Retinal pigment epithelial cell (primary cell): ENCODE results near the gene DNAH17.

Experiments
- DNase-seq: peaks from one replicate; pipeline ENCODE4 v3.0.0-alpha.2; 2010; ENCODE audit warnings: low read depth
- H3K4me3 ChIP-seq: 2 replicates; pipeline ENCODE4 v1.5.1; 2011; ENCODE audit warnings: mild to moderate bottlenecking, low read length, control low read depth, moderate library complexity
- TF ChIP-seq, protein P1 (sequence below): conservative IDR thresholded peaks from 2 replicates; pipeline ENCODE4 v1.5.1; 2011; ENCODE audit warnings: low read depth, low read length, control low read depth, inconsistent platforms

DNAH17 gene

DNA sequence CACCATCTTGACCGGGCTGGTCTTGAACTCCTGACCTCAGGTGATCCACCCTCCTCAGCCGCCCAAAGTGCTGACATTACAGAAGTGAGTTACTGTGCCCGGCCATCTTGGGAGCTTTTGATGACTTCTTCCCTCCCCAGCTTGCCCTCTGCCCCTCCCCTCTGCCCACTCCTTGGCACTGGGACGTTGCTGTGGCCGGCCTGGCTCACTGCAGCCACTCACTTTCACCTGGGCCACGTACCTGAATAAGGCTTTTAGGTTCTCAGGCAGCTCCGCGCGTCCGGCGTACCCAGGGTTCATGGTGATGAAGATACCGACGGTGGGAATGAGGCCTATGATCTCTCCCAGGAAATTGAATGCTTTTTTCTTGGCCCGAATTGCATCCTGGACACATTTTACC is 81.6 kb downstream of the DNAH17 start:
- TF ChIP-seq, protein P1, sequence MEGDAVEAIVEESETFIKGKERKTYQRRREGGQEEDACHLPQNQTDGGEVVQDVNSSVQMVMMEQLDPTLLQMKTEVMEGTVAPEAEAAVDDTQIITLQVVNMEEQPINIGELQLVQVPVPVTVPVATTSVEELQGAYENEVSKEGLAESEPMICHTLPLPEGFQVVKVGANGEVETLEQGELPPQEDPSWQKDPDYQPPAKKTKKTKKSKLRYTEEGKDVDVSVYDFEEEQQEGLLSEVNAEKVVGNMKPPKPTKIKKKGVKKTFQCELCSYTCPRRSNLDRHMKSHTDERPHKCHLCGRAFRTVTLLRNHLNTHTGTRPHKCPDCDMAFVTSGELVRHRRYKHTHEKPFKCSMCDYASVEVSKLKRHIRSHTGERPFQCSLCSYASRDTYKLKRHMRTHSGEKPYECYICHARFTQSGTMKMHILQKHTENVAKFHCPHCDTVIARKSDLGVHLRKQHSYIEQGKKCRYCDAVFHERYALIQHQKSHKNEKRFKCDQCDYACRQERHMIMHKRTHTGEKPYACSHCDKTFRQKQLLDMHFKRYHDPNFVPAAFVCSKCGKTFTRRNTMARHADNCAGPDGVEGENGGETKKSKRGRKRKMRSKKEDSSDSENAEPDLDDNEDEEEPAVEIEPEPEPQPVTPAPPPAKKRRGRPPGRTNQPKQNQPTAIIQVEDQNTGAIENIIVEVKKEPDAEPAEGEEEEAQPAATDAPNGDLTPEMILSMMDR: no peak
- no peak overlapping the region for H3K4me3 ChIP-seq
- DNase-seq: no peak

DNA sequence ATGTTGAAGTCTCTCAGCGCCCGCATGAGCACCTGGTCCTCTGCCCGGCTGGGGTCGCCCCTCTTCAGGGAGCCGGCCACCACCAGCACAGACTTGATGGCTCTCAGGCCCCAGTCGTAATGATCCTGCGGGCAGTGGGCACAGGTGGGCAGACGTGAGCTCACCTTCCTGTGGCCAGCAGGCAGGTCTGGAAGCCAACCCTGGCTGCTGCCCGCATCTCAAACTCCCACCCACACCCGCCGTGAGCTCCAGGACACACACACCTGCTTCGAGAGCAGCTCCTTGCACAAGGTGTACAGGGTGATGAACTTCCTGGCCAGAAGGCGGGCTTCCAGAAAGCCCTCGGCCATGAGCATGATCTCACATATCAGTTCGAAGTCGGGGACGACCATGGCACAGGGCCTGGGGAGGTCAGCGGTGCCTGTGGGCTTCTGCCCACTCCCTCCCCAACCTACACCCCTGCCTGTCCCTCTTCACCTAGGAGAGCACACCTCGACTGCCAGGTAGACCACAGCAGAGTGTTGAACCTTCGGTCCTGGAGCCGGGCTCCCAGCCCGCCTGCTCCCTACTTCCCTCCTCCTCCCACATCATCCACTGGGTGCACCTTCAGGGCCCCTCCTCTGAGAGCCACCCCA is 82.4 kb downstream of the DNAH17 start:
- no peak overlapping the region for H3K4me3 ChIP-seq
- no peak for DNase-seq
- TF ChIP-seq, protein P1: no peak

DNA sequence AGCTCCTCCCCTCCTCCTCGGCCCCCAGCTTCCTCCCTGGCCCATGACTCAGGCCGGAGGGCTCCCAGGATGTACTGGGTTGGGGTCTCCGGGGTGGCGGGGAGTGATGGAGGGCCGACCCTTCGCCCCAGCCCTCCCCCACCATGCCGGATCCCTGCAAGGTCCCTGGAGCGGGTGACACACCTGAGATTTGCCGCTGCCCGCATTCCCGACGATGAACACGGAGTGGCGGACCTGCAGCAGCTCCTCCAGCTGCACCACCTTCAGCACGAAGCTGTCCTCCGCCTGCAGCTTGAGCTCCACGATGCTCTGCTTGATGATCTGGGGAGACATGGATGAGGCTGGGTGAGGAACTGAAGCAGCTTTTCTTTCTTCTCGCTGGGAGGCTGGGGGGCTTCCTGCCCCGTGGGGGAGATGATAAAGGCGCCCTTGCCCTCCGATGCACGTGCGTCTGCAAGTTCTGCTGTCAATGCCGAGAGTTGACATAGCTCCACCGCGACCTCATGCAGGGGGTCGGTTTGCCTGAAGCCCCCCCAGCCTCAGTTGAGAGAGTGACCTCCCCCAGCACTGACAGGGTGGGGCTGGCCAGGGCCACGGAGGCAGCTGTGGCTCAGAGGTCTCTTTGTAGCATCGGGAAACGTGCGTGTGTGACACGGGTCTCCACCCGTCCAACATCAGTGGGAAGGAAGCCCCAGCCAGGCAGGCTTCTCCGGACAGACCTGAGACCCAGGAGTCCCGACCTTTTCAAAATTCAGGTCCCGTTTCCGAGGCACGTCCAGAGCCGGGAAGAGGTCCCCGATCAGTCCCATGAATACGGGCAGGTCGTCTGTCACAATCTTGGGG is 83.1 kb downstream of the DNAH17 start:
- no peak overlapping the region for H3K4me3 ChIP-seq
- DNase-seq: no peak
- TF ChIP-seq, protein P1: no peak

DNA sequence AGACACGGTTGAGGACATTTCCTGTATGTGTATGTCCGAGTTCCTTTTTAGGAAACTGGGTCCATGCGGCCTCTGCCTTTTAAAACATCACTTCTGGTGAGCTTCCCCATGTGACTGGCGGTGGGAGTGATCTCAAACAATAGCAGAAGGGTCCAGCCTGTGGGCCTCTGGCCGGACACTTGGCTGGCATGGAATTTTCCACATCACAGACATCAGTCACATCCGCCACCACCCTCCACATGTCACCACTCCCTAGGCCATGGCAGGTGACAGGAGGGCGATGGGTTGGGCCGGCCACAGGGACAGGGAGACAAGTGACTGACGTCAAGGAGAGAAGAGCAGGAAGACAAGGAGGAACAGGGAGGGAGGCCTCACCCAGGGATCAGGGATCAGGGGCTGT is 83.7 kb downstream of the DNAH17 start:
- H3K4me3 ChIP-seq: no peak overlapping the region
- DNase-seq: no peak
- TF ChIP-seq, protein P1: no peak

DNA sequence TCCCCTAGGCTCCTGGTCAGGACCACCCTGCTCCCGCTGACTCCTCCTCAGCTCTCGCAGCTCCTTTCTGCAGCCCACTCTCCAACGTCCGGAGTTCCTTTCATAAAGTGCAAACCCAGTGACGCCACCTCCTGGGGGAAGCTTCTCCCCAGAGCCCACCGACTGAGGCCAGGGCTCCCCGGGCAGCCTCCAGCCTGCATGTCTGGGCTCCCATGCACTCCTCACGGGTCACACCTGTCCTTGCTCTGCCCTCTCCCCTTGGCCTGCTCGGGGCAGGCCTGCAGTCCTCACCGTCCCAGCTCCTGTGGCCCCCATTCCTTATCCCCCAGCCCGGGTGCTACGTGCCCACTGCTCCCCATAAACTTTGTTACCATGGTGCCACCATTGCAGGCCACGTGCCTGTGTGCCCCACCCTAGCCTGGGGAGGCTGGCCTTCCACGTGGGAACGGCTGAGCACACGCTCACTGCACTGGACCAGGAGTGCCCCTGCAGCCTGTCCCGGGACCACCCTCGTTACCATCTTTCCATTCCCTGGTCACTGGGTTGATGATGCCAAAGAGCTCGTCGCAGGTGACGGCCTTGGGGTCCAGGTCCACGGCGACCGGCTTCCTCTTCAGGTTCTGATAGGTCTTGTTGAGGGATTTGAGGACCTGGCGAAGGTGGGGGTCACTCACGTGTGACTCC is 84.9 kb downstream of the DNAH17 start:
- TF ChIP-seq, protein P1: no peak
- no peak overlapping the region for H3K4me3 ChIP-seq
- DNase-seq: no peak

DNA sequence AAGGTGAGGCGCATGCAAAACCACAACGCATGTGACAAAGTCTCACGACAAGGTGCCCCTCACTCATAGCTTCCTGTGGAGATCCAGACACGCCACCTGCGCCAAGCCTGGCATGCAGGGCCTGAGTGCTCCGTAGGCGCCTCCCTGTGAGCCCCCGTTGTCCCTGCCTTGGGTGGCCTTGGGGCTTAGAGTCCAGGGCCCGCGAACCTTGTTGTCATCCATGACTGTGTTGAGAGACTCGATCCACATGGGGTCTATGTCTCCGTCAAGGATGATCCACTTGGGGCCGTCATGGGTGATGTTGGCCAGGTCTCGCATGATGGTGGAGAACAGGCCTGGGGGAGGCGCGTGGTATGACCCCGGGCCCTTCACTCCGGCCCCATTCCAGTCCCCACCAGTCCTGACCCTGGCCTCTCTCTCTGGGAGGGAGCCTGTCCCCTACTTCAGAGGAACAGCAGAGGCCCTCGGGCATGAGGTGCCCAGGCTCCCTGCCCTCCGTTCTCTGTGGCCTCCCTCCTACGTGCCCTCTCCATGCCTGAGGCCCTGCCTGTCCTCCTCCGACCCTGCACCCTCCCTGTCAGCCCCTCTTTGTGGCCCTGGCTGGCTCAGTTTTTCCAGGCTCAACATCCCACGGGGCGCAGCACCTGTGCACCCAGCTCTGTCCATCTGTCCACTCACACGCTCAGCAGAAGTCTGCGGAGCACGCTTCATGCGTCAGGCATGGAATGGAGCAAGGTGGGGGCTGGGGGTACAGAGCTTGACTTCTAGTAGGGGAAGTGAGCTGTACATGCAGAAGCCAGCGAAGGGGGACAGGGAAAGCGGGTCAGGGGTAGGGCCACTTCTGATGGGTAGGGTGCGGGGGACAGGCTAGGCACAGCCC is 85.7 kb downstream of the DNAH17 start:
- H3K4me3 ChIP-seq: no peak overlapping the region
- DNase-seq: no peak
- TF ChIP-seq, protein P1: no peak
